Endometrial microvascular endothelial cells (primary cell): Measurements from ENCODE around the gene OLFML3. TPM values are rescaled to one million over a fixed set of nuclear protein-coding genes. Genes with fewer than 3 reads are reported as not detected.
"Not testable (repeated sequence)": the region's sequence is repeated elsewhere in the genome, so short reads cannot be mapped to it uniquely, and the experiment has no call there.

Source experiments
- in situ Hi-C: cut with HindIII; loops from 2 replicates; pipeline ENCODE4 v1.10.0; 2017; ENCODE audit warnings: low sequenced_read_pairs, low pct_unique_long_range_greater_than_20kb; ENCODE audit errors: inconsistent ontology term
- total RNA-seq: library from RNA; depleted of rRNA; stranded (reverse); fragments of >200 nt; gene quantifications from one replicate; pipeline ENCODE4 v1.2.3, GENCODE V29; 2015; ENCODE audit errors: inconsistent ontology term

Gene OLFML3
- total RNA-seq, 1 donor from 2014 or later = not detected

- in situ Hi-C loops = no loop called here
These were observed 5.4 kb downstream of the OLFML3 start for GRCh38 chr1:113984710-113985109.

- in situ Hi-C loops = no loop called here
These were observed 7.5 kb downstream of the OLFML3 start for GRCh38 chr1:113986802-113987201.

DNA sequence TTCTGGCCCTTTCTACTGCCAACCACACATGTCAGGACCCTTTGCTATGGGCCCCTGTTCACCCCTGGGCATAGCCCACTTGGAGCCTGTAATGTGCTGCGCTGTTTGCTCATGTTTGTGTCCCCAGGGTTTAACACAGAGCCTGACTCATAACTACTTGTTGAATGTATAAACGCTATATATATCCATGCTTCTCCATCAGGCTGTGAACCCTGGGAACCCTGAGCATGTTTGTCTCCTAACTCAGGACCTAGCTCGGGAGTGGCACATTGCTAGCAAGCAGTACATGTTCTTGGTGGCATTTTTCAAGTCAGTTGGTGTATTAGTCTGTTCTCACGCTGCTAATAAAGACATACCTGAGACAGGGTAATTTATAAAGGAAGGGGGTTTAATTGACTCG is 8.0 kb downstream of the OLFML3 start:
- in situ Hi-C loops = no loop called here

- in situ Hi-C loops = no loop called here
These were observed 11.3 kb downstream of the OLFML3 start for GRCh38 chr1:113990530-113990929.

DNA sequence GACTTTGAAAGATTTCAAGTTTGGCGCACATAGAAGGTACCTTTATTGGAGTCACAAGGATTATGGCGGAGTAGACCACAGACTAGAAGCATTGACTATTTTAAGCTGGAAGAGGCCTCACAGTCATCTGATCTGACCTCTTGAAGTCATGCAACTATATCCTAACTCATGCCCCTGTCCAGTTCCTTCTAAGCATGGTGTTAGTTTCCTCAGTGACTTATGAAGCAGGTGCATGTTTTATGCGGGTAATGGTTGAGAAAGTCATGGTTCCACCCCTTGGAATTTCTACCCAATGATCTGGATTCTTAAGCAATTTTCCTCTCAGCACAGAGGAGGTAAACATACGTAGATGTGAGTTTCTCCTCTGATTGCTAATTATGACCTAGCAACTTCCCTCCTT is 11.7 kb downstream of the OLFML3 start:
- in situ Hi-C loops = no loop called here

DNA sequence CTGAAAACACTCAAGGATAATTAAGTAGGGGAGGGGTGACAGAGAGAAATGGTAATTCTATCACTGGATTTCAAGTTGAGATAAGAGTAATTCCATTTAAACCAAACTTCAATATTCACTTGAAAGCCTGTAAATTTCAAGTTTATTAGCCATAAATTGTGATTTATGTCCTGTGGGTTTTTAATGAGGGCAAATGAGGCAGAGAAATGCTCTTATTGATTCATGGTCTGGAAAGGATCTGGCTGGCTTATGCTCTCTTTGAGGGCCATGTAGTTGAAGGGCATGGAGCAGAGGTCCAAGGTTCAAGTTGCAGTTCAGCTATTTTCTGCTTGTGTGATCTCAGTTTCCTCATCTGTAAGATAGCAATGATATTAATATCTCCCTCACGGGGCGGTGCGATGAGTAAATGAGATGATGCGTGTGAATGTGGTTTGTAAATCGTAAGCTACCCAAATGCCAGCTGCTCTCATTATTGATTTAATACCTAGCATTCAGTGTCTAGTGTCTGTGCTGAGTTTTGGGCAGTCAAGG is 12.3 kb downstream of the OLFML3 start:
- in situ Hi-C loops = no loop called here

DNA sequence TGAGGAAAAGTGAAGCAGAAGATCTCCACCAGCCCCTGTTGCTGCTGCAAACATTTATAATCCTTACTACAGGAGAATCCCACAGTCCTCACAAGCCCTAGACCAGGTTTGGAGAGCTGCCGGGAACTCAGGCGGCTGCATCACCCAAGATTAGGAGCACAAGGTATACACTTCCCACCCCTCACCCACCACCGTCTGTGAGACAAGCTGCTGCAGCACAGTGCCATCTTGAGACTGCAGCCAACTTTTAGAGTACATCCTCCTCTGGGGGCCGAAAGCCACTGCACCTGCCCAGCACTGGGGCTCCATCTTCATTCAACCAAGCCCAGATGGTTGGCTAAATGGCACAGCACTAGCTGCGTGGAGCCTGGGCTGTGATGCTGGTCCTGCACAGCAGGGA is 13.8 kb downstream of the OLFML3 start:
- in situ Hi-C loops = no loop called here

- in situ Hi-C loops = no loop called here
These were observed 14.5 kb downstream of the OLFML3 start for GRCh38 chr1:113993766-113994165.

- in situ Hi-C loops = no loop called here
These were observed 16.1 kb downstream of the OLFML3 start for GRCh38 chr1:113995382-113995781.

DNA sequence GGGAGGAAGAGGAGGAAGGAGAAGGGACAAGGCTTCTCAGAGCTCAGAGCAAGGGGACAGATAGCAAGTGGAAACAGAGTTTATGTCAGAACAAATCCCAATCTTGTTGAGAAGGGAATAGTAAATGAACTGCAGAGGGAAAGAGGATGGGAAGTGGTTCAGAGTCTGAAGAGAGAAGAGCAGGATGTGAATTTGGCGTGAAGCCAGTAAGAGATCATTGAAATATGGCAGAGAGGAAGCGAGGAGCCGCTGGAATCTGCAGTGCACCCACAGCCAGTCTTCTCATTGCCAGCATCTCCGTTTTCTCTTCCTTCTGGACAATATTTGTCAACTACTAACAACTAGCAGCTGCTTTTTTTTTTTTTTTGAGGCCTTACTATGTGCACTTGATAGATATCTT is 19.1 kb downstream of the OLFML3 start:
- in situ Hi-C loops = no loop called here

DNA sequence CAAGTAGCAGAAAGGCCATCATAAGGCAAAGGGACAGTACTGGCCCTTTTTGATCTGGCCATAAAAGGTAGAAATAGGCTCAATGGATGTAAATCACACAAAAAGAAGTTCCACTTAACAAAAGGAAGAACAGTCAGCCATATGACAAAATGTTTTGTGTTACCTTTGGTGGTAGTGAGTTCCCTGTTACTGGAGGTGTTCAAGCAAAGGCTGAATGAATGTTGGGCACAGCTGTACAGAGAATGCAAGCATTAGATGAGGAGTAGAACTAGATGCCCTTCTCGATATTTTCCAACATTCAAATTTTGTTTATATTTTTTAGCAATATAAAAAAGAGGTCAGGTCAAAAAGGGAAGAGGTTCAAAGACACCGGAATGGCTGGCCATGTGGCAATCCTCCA is 20.0 kb downstream of the OLFML3 start:
- in situ Hi-C loops = no loop called here

DNA sequence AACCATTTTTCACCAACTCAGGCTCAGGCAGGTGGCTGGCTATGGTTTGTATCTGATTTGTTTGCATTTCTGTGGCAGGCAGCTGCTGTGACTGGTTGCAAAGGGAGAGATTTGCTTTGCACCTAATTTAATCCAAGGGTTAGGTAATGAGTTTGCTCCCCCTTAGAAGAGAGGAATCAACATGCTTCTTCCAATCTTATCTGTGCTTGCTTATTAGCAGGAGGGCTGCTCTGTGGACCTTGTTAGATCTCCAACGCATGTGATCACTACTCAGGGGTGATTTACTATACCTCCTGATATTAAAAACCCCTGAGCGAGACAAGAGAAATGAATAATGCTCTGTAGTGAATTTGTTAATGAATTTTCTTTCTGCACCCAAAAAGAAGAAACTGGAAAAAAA is 20.5 kb downstream of the OLFML3 start:
- in situ Hi-C loops = no loop called here

GRCh38 chr1:114000406-114000805 is 21.1 kb downstream of the OLFML3 start:
- in situ Hi-C loops = no loop called here

DNA sequence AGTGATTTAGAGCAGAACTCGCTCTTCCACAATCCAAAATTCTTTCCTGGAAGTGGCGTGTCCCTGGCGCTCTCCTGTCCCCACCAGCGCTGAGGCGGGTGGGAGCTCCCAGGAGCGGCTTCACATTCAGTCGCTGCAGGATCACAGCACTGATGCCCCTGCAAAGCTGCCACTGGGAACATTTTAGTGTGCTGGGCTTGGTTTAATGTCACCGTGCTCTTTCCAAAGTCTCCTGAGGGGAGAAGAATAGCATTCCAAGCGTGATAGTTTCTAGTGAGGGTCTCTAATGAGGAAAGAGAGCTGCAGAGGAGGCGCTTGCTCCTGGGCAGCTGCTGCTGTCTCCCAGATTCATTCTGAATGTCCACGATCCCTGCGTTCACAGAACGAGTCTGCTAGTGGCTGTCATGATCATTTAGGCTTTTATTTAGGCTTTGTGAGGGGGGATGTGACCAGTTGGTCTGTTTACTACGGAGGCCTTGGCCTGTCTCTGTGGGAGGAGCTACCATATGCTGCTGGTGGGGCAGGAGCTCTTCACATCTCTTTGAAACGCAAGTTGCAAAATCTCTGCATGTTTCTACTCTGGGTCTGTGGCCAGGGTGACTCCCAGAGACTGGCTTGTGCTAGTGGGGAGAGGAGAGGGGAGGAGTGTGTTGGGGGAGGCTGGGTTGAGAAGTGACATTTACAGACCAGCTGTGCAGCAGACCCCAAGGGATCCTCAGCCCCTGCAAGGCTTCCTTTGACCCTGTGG is 23.4 kb downstream of the OLFML3 start:
- in situ Hi-C loops = no loop called here

DNA sequence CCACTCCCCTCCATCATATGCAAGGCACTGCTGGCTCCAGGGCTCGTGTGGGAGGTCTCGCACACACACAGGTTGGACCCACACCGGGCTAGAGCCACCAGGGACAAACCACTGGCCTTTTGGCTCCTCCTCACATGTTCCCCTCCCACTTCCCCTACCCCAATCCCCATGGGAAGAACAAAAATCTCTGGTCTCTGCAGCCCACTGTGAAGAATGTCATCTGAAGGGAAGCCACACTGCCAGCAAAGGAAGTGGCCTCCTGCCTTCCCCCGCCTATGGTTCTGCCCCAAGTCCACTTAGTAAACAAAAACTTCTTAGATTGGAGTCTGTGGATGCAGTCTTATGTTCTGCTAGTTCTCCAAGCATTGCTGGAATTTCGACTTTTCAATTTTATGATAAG is 24.2 kb downstream of the OLFML3 start:
- in situ Hi-C loops = no loop called here

DNA sequence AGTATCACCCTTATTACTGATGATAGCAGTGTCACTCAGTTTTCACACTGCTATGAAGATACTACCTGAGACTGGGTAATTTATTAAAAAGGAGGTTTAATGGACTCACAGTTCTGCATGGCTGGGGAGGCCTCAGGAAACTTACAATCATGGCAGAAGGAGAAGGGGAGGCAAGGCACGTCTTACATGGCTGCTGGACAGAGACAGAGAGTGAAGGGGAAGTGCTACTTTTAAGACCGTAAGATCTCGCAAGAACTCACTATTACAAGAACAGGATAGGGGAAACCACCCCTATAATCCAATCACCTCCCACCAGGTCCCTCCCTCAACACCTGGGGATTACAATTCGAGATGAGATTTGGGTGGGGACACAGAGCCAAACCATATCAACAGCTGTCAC is 27.6 kb downstream of the OLFML3 start:
- in situ Hi-C loops = not testable (repeated sequence)

GRCh38 chr1:114008480-114008941 is 29.2 kb downstream of the OLFML3 start:
- in situ Hi-C loops = no loop called here

- in situ Hi-C loops = no loop called here
These were observed 29.7 kb downstream of the OLFML3 start for GRCh38 chr1:114008993-114009392.

- in situ Hi-C loops = no loop called here
These were observed 30.1 kb downstream of the OLFML3 start for GRCh38 chr1:114009393-114009792.

DNA sequence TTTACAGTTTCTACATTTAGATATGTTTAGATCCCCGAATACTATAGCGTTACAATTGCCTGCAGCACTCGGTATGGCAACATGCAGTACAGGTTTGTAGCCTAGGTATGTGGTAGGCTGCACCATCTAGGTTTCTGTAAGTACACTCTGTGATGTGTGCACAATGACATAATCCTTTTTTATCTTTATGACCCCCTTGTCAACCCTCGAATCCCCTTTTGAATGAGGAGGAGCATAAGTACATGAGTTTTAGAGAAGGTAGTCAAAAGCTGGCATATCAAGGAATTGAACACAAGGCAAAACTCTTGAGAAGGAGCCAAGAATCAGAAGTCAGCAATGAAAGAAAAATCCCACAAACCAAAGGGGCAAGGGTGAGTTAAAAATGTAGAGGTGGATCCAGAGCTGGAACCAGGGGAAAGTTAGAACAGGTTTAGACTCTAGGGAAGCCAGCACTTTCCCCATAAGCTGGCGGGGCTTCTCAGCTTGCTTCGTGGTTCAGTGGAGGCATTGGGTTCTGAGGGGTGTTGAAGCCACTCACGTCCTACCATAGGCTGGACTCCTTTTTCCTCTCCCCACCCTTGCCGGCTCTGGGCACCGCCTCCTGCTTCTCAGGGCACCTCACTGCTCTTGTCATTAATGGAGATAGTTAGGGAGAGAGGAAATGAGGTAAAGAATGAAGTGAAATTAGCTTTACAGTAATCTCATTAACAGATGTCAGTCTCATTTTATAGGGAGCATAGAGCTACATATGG is 31.3 kb downstream of the OLFML3 start:
- in situ Hi-C loops = no loop called here
